K562 (cell line): Measurements from ENCODE around the gene VRK2. TPM values are rescaled to one million over a fixed set of nuclear protein-coding genes. Genes with fewer than 3 reads are reported as not detected.

Experiments used
- ARID1B ChIP-seq: fragments of 450-650 bp; IDR thresholded peaks from 2 replicates; pipeline ENCODE4 v1.6.1; 2016; ENCODE audit warnings: antibody characterized with exemption, mild to moderate bottlenecking, inconsistent platforms
- BCLAF1 ChIP-seq, 2 experiments: fragments of 450-650 bp in 1 of 2; IDR thresholded peaks; 2 replicates each; pipeline ENCODE4 v1.6.1; 2011 to 2017; ENCODE audit warnings: low read depth in 2 of 2, antibody characterized with exemption in 1 of 2, borderline replicate concordance in 1 of 2, low read length in 1 of 2, mild to moderate bottlenecking in 1 of 2, mixed read lengths in 1 of 2; ENCODE audit not compliant: control insufficient read depth in 1 of 2
- GATA2 ChIP-seq: sonication (generic); formaldehyde crosslinking; IDR thresholded peaks from 2 replicates; pipeline ENCODE4 v1.4.0; 2020; ENCODE audit warnings: mild to moderate bottlenecking, missing genetic modification reagents
- MIER1 ChIP-seq: fragments of 450-650 bp; IDR thresholded peaks from 2 replicates; pipeline ENCODE4 v1.6.1; 2016; ENCODE audit warnings: antibody characterized with exemption, mild to moderate bottlenecking, low read depth
- SMARCA4 ChIP-seq: fragments of 450-650 bp; IDR thresholded peaks from 2 replicates; pipeline ENCODE4 v1.6.1; 2016
- TCF3 ChIP-seq: sonication (generic); formaldehyde crosslinking; IDR thresholded peaks from 2 replicates; pipeline ENCODE4 v1.4.0; 2020; ENCODE audit warnings: mild to moderate bottlenecking, missing genetic modification reagents
- YY1 ChIP-seq, 3 experiments: IDR thresholded peaks; 2 replicates each; pipeline ENCODE4 v1.6.1; 2011; ENCODE audit warnings: low read length in 2 of 3, mild to moderate bottlenecking in 2 of 3, moderate library complexity in 2 of 3, borderline replicate concordance in 1 of 3, control low read depth in 1 of 3, low read depth in 1 of 3; ENCODE audit not compliant: insufficient read depth in 3 of 3, insufficient replicate concordance in 2 of 3, control insufficient read depth in 1 of 3, insufficient read length in 1 of 3; ENCODE audit errors: extremely low read depth in 1 of 3
- polyA plus RNA-seq, 8 experiments: library from polyadenylated mRNA; depleted of rRNA in 4 of 8; stranded (reverse) in 5 of 8; unstranded in 3 of 8; fragments of >200 nt; fragmentation: Nextera tagmentation in 2 of 8; fragmentation: Illumina TruSeq in 1 of 8; extraction: Ambion mirVana in 2 of 8; extraction: Trizol in 1 of 8; gene quantifications; 2 replicates each; pipeline versions ENCODE4 v1.2.1 to v1.2.3, GENCODE V29; 2011 to 2014; ENCODE audit warnings: inconsistent platforms in 1 of 8, missing spikeins in 1 of 8
- total RNA-seq, 7 experiments: library from RNA; depleted of rRNA in 6 of 7; stranded (reverse); fragments of >200 nt in 6 of 7; fragmentation: Illumina TruSeq in 2 of 7; extraction: Trizol in 2 of 7; gene quantifications; 2 replicates each; pipeline versions ENCODE4 v1.2.1 to v1.2.3, GENCODE V29; 2011 to 2021; ENCODE audit warnings: low replicate concordance in 1 of 7
- TF ChIP-seq, protein P1 (sequence below): fragments of 450-650 bp; IDR thresholded peaks from 2 replicates; pipeline ENCODE4 v1.6.1; 2016; ENCODE audit warnings: mild to moderate bottlenecking, moderate library complexity
- TF ChIP-seq, protein P2 (sequence below): fragments of 250-450 bp; sonication (Bioruptor Pico); IDR thresholded peaks from 2 replicates; pipeline ENCODE4 v1.5.0; 2021

The VRK2 gene
- total and polyA plus RNA-seq, 9 of the 15 experiments (the other 6 are each of a cell fraction or from before 2014, with no cell fraction given) = 22.6 to 49.2 (median 36.2) TPM

DNA sequence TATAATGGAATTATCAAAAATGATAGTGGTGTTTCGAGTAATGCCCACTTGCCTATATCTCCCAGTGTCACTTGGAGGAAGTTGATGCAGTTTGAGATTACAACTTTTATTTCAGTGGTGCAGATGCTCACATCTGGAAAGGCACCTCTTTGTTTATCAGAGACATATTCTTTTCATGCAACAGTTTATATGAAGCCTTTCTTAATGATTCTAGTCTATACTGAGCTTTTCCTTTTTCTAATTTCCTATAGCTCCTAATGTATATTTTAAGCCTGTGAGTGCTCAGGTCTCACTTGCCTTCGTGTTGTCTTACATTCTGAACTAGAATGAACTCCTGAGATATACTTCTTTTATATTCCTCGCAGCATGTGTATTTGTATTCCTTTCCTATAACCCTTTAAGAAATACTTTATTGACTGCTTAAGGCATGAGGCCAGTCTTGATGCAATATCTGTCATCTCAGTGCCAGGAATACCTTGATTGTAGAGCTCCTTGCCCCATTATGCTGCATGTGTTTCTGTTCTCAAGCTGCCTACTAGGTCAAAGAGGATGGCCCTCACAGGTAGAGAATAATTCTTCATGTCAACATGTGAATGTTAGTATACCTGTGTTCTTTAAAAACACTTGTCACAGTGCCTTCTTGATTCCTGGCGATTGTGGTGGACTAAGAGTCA lies 52.6 kb downstream of the VRK2 start (continued):
- TF ChIP-seq GATA2 (CRISPR knock-in tag) = no peak
- TF ChIP-seq, protein P1, sequence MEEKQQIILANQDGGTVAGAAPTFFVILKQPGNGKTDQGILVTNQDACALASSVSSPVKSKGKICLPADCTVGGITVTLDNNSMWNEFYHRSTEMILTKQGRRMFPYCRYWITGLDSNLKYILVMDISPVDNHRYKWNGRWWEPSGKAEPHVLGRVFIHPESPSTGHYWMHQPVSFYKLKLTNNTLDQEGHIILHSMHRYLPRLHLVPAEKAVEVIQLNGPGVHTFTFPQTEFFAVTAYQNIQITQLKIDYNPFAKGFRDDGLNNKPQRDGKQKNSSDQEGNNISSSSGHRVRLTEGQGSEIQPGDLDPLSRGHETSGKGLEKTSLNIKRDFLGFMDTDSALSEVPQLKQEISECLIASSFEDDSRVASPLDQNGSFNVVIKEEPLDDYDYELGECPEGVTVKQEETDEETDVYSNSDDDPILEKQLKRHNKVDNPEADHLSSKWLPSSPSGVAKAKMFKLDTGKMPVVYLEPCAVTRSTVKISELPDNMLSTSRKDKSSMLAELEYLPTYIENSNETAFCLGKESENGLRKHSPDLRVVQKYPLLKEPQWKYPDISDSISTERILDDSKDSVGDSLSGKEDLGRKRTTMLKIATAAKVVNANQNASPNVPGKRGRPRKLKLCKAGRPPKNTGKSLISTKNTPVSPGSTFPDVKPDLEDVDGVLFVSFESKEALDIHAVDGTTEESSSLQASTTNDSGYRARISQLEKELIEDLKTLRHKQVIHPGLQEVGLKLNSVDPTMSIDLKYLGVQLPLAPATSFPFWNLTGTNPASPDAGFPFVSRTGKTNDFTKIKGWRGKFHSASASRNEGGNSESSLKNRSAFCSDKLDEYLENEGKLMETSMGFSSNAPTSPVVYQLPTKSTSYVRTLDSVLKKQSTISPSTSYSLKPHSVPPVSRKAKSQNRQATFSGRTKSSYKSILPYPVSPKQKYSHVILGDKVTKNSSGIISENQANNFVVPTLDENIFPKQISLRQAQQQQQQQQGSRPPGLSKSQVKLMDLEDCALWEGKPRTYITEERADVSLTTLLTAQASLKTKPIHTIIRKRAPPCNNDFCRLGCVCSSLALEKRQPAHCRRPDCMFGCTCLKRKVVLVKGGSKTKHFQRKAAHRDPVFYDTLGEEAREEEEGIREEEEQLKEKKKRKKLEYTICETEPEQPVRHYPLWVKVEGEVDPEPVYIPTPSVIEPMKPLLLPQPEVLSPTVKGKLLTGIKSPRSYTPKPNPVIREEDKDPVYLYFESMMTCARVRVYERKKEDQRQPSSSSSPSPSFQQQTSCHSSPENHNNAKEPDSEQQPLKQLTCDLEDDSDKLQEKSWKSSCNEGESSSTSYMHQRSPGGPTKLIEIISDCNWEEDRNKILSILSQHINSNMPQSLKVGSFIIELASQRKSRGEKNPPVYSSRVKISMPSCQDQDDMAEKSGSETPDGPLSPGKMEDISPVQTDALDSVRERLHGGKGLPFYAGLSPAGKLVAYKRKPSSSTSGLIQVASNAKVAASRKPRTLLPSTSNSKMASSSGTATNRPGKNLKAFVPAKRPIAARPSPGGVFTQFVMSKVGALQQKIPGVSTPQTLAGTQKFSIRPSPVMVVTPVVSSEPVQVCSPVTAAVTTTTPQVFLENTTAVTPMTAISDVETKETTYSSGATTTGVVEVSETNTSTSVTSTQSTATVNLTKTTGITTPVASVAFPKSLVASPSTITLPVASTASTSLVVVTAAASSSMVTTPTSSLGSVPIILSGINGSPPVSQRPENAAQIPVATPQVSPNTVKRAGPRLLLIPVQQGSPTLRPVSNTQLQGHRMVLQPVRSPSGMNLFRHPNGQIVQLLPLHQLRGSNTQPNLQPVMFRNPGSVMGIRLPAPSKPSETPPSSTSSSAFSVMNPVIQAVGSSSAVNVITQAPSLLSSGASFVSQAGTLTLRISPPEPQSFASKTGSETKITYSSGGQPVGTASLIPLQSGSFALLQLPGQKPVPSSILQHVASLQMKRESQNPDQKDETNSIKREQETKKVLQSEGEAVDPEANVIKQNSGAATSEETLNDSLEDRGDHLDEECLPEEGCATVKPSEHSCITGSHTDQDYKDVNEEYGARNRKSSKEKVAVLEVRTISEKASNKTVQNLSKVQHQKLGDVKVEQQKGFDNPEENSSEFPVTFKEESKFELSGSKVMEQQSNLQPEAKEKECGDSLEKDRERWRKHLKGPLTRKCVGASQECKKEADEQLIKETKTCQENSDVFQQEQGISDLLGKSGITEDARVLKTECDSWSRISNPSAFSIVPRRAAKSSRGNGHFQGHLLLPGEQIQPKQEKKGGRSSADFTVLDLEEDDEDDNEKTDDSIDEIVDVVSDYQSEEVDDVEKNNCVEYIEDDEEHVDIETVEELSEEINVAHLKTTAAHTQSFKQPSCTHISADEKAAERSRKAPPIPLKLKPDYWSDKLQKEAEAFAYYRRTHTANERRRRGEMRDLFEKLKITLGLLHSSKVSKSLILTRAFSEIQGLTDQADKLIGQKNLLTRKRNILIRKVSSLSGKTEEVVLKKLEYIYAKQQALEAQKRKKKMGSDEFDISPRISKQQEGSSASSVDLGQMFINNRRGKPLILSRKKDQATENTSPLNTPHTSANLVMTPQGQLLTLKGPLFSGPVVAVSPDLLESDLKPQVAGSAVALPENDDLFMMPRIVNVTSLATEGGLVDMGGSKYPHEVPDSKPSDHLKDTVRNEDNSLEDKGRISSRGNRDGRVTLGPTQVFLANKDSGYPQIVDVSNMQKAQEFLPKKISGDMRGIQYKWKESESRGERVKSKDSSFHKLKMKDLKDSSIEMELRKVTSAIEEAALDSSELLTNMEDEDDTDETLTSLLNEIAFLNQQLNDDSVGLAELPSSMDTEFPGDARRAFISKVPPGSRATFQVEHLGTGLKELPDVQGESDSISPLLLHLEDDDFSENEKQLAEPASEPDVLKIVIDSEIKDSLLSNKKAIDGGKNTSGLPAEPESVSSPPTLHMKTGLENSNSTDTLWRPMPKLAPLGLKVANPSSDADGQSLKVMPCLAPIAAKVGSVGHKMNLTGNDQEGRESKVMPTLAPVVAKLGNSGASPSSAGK = no peak
- TF ChIP-seq, protein P2, sequence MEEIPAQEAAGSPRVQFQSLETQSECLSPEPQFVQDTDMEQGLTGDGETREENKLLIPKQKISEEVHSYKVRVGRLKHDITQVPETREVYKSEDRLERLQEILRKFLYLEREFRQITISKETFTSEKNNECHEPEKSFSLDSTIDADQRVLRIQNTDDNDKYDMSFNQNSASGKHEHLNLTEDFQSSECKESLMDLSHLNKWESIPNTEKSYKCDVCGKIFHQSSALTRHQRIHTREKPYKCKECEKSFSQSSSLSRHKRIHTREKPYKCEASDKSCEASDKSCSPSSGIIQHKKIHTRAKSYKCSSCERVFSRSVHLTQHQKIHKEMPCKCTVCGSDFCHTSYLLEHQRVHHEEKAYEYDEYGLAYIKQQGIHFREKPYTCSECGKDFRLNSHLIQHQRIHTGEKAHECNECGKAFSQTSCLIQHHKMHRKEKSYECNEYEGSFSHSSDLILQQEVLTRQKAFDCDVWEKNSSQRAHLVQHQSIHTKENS (CRISPR knock-in tag) = no peak
- no peak for TF ChIP-seq SMARCA4
- no peak for TF ChIP-seq BCLAF1 (IDR thresholded peaks at IDR 0.05; ENCODE audit: borderline replicate concordance in 1 of 2, control insufficient read depth in 1 of 2, low read depth in 2 of 2, low read length in 1 of 2)
- 0 out of 2 replicates have a peak, but pooled peaks have one; percentile 26 for TF ChIP-seq ARID1B
- no peak for TF ChIP-seq YY1 (IDR thresholded peaks at IDR 0.05; ENCODE audit: borderline replicate concordance in 1 of 3, control insufficient read depth in 1 of 3, extremely low read depth in 1 of 3, insufficient read depth in 3 of 3, insufficient read length in 1 of 3, insufficient replicate concordance in 2 of 3, low read depth in 1 of 3, low read length in 2 of 3)
- TF ChIP-seq MIER1 = no peak
- TF ChIP-seq TCF3 (CRISPR knock-in tag) = peak; percentile 35; the same call in 1 of the 2 replicates
